Measurements from ENCODE around the gene TENM3.

TENM3 gene

GRCh38 chr4:182293691-182294255 lies 50.6 kb downstream of the TENM3 start:
- no peak for DNase-seq (ENCODE audit: low read depth)
- TF ChIP-seq CTCF (conservative IDR thresholded peaks at IDR 0.05; ENCODE audit: low read depth, low read length) = no peak
- no peak overlapping the region for H3K4me3 ChIP-seq (ENCODE audit: low read depth, low read length)

GRCh38 chr4:182294451-182294850 lies 51.2 kb downstream of the TENM3 start:
- no peak overlapping the region for H3K4me3 ChIP-seq (ENCODE audit: low read depth, low read length)
- DNase-seq (ENCODE audit: low read depth) = no peak
- TF ChIP-seq CTCF (conservative IDR thresholded peaks at IDR 0.05; ENCODE audit: low read depth, low read length) = no peak

- peak; percentile 66 for DNase-seq (ENCODE audit: low read depth)
- TF ChIP-seq CTCF (conservative IDR thresholded peaks at IDR 0.05; ENCODE audit: low read depth, low read length) = no peak
- no peak overlapping the region for H3K4me3 ChIP-seq (ENCODE audit: low read depth, low read length)
These were observed 54.5 kb downstream of the TENM3 start for GRCh38 chr4:182297659-182298058.

- H3K4me3 ChIP-seq (ENCODE audit: low read depth, low read length) = no peak overlapping the region
- DNase-seq (ENCODE audit: low read depth) = no peak
- TF ChIP-seq CTCF (conservative IDR thresholded peaks at IDR 0.05; ENCODE audit: low read depth, low read length) = no peak
These were observed 58.5 kb downstream of the TENM3 start for GRCh38 chr4:182301736-182302135.

- no peak overlapping the region for H3K4me3 ChIP-seq (ENCODE audit: low read depth, low read length)
- no peak for DNase-seq (ENCODE audit: low read depth)
- TF ChIP-seq CTCF (conservative IDR thresholded peaks at IDR 0.05; ENCODE audit: low read depth, low read length) = no peak
These were observed 60.6 kb downstream of the TENM3 start for GRCh38 chr4:182303847-182304246.

GRCh38 chr4:182306792-182307507 lies 63.7 kb downstream of the TENM3 start:
- TF ChIP-seq CTCF (conservative IDR thresholded peaks at IDR 0.05; ENCODE audit: low read depth, low read length) = peak; percentile 44
- no peak overlapping the region for H3K4me3 ChIP-seq (ENCODE audit: low read depth, low read length)
- DNase-seq (ENCODE audit: low read depth) = peak; percentile 25

- TF ChIP-seq CTCF (conservative IDR thresholded peaks at IDR 0.05; ENCODE audit: low read depth, low read length) = no peak
- peak; percentile 93 for DNase-seq (ENCODE audit: low read depth)
These were observed 64.5 kb downstream of the TENM3 start for GRCh38 chr4:182307746-182308145.

More at GRCh38 chr4:182307746-182308145, 64.5 kb downstream of the TENM3 start:
- no peak overlapping the region for H3K4me3 ChIP-seq (ENCODE audit: low read depth, low read length)

Data from choroid plexus epithelial cell (primary cell).